Dedifferentiated amniotic fluid mesenchymal stem cell (primary cell): ENCODE measurements around the gene SPTAN1.
"Not testable (repeated sequence)": the region's sequence is repeated elsewhere in the genome, so short reads cannot be mapped to it uniquely, and the experiment has no call there.

ENCODE experiments used
- DNase-seq: peaks from one replicate; pipeline ENCODE4 v3.0.0-alpha.2; 2016; ENCODE audit errors: extremely low spot score

SPTAN1 gene

GRCh38 chr9:128552153-128552743 is at the start of gene SPTAN1:
TSS of gene SPTAN1 (plus strand) at chr9:128552587. CDS start at chr9:128566741, 14,154 bp downstream.
- DNase-seq: peak; percentile 83

GRCh38 chr9:128503415-128503825 is 49.0 kb upstream of the SPTAN1 start:
- DNase-seq: not testable (repeated sequence)

- no peak for DNase-seq
Observed at GRCh38 chr9:128503870-128504269, 48.5 kb upstream of the SPTAN1 start.

GRCh38 chr9:128504485-128505413 is 47.6 kb upstream of the SPTAN1 start, which contains the start of gene GLE1:
TSS of gene GLE1 (plus strand) at chr9:128504719. CDS start at chr9:128504806, 87 bp downstream.
- DNase-seq: peak; percentile 77

- DNase-seq: peak; percentile 27
Observed at GRCh38 chr9:128505414-128505765, 47.0 kb upstream of the SPTAN1 start.

- not testable (repeated sequence) for DNase-seq
Observed at GRCh38 chr9:128505906-128506305, 46.5 kb upstream of the SPTAN1 start.

GRCh38 chr9:128512820-128513219 is 39.6 kb upstream of the SPTAN1 start:
- DNase-seq: no peak

- DNase-seq: no peak
Observed at GRCh38 chr9:128521956-128522355, 30.4 kb upstream of the SPTAN1 start.

GRCh38 chr9:128523199-128523925 is 29.0 kb upstream of the SPTAN1 start:
- no peak for DNase-seq

GRCh38 chr9:128526720-128527119 is 25.7 kb upstream of the SPTAN1 start:
- DNase-seq: no peak

GRCh38 chr9:128528445-128529160 is 23.8 kb upstream of the SPTAN1 start:
- no peak for DNase-seq

- DNase-seq: no peak
Observed at GRCh38 chr9:128529191-128529590, 23.2 kb upstream of the SPTAN1 start.

GRCh38 chr9:128532581-128532980 is 19.8 kb upstream of the SPTAN1 start:
- DNase-seq: no peak

- no peak for DNase-seq
Observed at GRCh38 chr9:128540634-128541360, 11.6 kb upstream of the SPTAN1 start.

- DNase-seq: no peak
Observed at GRCh38 chr9:128546504-128546903, 5.9 kb upstream of the SPTAN1 start.

- no peak for DNase-seq
Observed at GRCh38 chr9:128548876-128549275, 3.5 kb upstream of the SPTAN1 start.

- DNase-seq: no peak
Observed at GRCh38 chr9:128550226-128550625, 2.2 kb upstream of the SPTAN1 start.

- peak; percentile 40 for DNase-seq
Observed at GRCh38 chr9:128550770-128551656, 1.4 kb upstream of the SPTAN1 start.

GRCh38 chr9:128551657-128552152 is 682 bp upstream of the SPTAN1 start:
- no peak for DNase-seq
